ENCODE results near the gene PTTG1.

The PTTG1 gene

GRCh38 chr5:160478163-160478562 is 56.5 kb downstream of the PTTG1 start:
- Histone ChIP-seq H3K36me3 (ENCODE audit: control insufficient read depth in 5 of 5, insufficient read depth in 5 of 5, low read length in 5 of 5) (no peaks in the 10 kb centered on the region), H3K9me3 (ENCODE audit: control insufficient read depth in 5 of 5, low read length in 5 of 5) (no peaks in the 10 kb centered on the region), H3K27me3 (ENCODE audit: control insufficient read depth in 5 of 5, insufficient read depth in 4 of 5, low read length in 5 of 5) (no peaks in the 10 kb centered on the region), H3K9ac (ENCODE audit: low read length in 5 of 5) (no peak overlapping the region), H3K4me1 (ENCODE audit: control insufficient read depth in 5 of 5, insufficient read depth in 5 of 5, low read length in 5 of 5) (peaks cover 0 to 2% (median 0%) of the 10 kb centered on the region in 5 donors), H3K4me3 (ENCODE audit: low read depth in 1 of 5, low read length in 5 of 5) (no peak overlapping the region), H3K27ac (ENCODE audit: low read depth, low read length) (no peak overlapping the region)
